WTC11 (cell line): ENCODE measurements around the gene NCBP3. TPM values are rescaled to one million over a fixed set of nuclear protein-coding genes. Genes with fewer than 3 reads are reported as not detected.

Source experiments
- ATAC-seq: fragments of 200-7000 bp; cut with Tn5 transposase; 2 replicates; pipeline ENCODE4 v1.10.0; 2021; ENCODE audit warnings: mild to moderate bottlenecking, moderate library complexity
- CTCF ChIA-PET: fragments of 300-600 bp; sonication (Branson Sonifier 250); formaldehyde crosslinking; loops from one replicate; lab custom pipeline; 2021; ENCODE audit warnings: antibody characterized with exemption; lab: Charles Lee
- POLR2A ChIA-PET: fragments of 350-600 bp; sonication (Branson Sonifier 250); formaldehyde crosslinking; loops from one replicate; lab custom pipeline; 2021; ENCODE audit warnings: antibody characterized with exemption; lab: Charles Lee
- DNase-seq: peaks from one replicate; pipeline ENCODE4 v3.0.0; 2021; ENCODE audit warnings: low spot score
- H3K27ac Mint-ChIP-seq: 2 replicates; pipeline ENCODE4 v1.8.0; 2021; ENCODE audit warnings: mixed read lengths
- H3K27me3 Mint-ChIP-seq: 2 replicates; pipeline ENCODE4 v1.8.0; 2021; ENCODE audit warnings: low read depth, mild to moderate bottlenecking, moderate library complexity, mixed read lengths
- H3K36me3 Mint-ChIP-seq: 2 replicates; pipeline ENCODE4 v1.8.0; 2021; ENCODE audit warnings: mixed read lengths
- H3K4me1 Mint-ChIP-seq: 2 replicates; pipeline ENCODE4 v1.8.0; 2022; ENCODE audit warnings: mixed read lengths
- H3K4me3 Mint-ChIP-seq: 2 replicates; pipeline ENCODE4 v1.8.0; 2021; ENCODE audit warnings: mild to moderate bottlenecking, moderate library complexity, mixed read lengths
- H3K9me3 Mint-ChIP-seq: 2 replicates; pipeline ENCODE4 v1.8.0; 2021; ENCODE audit warnings: mixed read lengths
- E2F1 ChIP-seq: sonication (generic); formaldehyde crosslinking; IDR thresholded peaks from 2 replicates; pipeline ENCODE4 v1.8.0; 2022; ENCODE audit warnings: mild to moderate bottlenecking, missing genetic modification reagents
- FOXJ3 ChIP-seq: sonication (generic); formaldehyde crosslinking; IDR thresholded peaks from 2 replicates; pipeline ENCODE4 v1.9.0; 2021; ENCODE audit warnings: missing genetic modification reagents, mild to moderate bottlenecking, borderline replicate concordance
- FOXP1 ChIP-seq: sonication (generic); formaldehyde crosslinking; IDR thresholded peaks from 2 replicates; pipeline ENCODE4 v1.8.0; 2022; ENCODE audit warnings: missing genetic modification reagents, mild to moderate bottlenecking, moderate library complexity, borderline replicate concordance
- FOXP4 ChIP-seq: sonication (generic); formaldehyde crosslinking; IDR thresholded peaks from 2 replicates; pipeline ENCODE4 v1.8.0; 2022; ENCODE audit warnings: mild to moderate bottlenecking, missing genetic modification reagents
- HMGA2 ChIP-seq: fragments of 250-450 bp; sonication (Bioruptor Pico); IDR thresholded peaks from 2 replicates; pipeline ENCODE4 v1.4.0; 2021; ENCODE audit warnings: mild to moderate bottlenecking, moderate library complexity
- NFE2L1 ChIP-seq: sonication (generic); formaldehyde crosslinking; IDR thresholded peaks from 2 replicates; pipeline ENCODE4 v1.8.1; 2023; ENCODE audit warnings: missing genetic modification reagents
- NR3C1 ChIP-seq: sonication (generic); formaldehyde crosslinking; conservative IDR thresholded peaks from 2 replicates; pipeline ENCODE4 v1.8.1; 2023; ENCODE audit warnings: low read depth, mild to moderate bottlenecking, missing genetic modification reagents
- OVOL2 ChIP-seq: fragments of 250-450 bp; sonication (Bioruptor Pico); IDR thresholded peaks from 2 replicates; pipeline ENCODE4 v1.9.0; 2021; ENCODE audit warnings: mild to moderate bottlenecking, borderline replicate concordance
- TEAD4 ChIP-seq: sonication (generic); formaldehyde crosslinking; IDR thresholded peaks from 2 replicates; pipeline ENCODE4 v1.8.0; 2022; ENCODE audit warnings: mild to moderate bottlenecking, missing genetic modification reagents
- TP53 ChIP-seq: sonication (generic); formaldehyde crosslinking; IDR thresholded peaks from 2 replicates; pipeline ENCODE4 v1.8.1; 2023; ENCODE audit warnings: mild to moderate bottlenecking, missing genetic modification reagents
- ZBTB21 ChIP-seq: sonication (generic); formaldehyde crosslinking; IDR thresholded peaks from 2 replicates; pipeline ENCODE4 v1.8.1; 2023; ENCODE audit warnings: mild to moderate bottlenecking, missing genetic modification reagents, borderline replicate concordance
- ZNF121 ChIP-seq: sonication (generic); formaldehyde crosslinking; IDR thresholded peaks from 2 replicates; pipeline ENCODE4 v1.8.0; 2023; ENCODE audit warnings: missing genetic modification reagents
- ZNF219 ChIP-seq: sonication (generic); formaldehyde crosslinking; IDR thresholded peaks from 2 replicates; pipeline ENCODE4 v1.8.0; 2023; ENCODE audit warnings: missing genetic modification reagents, mild to moderate bottlenecking, borderline replicate concordance
- ZNF281 ChIP-seq: sonication (generic); formaldehyde crosslinking; IDR thresholded peaks from 2 replicates; pipeline ENCODE4 v1.8.0; 2023; ENCODE audit warnings: mild to moderate bottlenecking, missing genetic modification reagents
- ZNF396 ChIP-seq: fragments of 250-450 bp; sonication (Bioruptor Pico); IDR thresholded peaks from 2 replicates; pipeline ENCODE4 v1.8.0; 2021; ENCODE audit warnings: mild to moderate bottlenecking, moderate library complexity, borderline replicate concordance
- ZNF416 ChIP-seq: fragments of 250-450 bp; sonication (Bioruptor Pico); IDR thresholded peaks from 2 replicates; pipeline ENCODE4 v1.9.0; 2021; ENCODE audit warnings: mild to moderate bottlenecking, inconsistent platforms
- ZNF671 ChIP-seq: fragments of 250-450 bp; sonication (Bioruptor Pico); IDR thresholded peaks from 2 replicates; pipeline ENCODE4 v1.8.0; 2021; ENCODE audit warnings: mild to moderate bottlenecking
- total RNA-seq: library from RNA; stranded (reverse); gene quantifications from 3 replicates; pipeline ENCODE4 v1.2.3, GENCODE V29; 2021
- TF ChIP-seq, protein P1 (sequence below): sonication (generic); formaldehyde crosslinking; IDR thresholded peaks from 2 replicates; pipeline ENCODE4 v1.8.0; 2022; ENCODE audit warnings: mild to moderate bottlenecking, missing genetic modification reagents
- TF ChIP-seq, protein P2 (sequence below): fragments of 250-450 bp; sonication (Bioruptor Pico); conservative IDR thresholded peaks from 2 replicates; pipeline ENCODE4 v1.9.0; 2021; ENCODE audit warnings: mild to moderate bottlenecking

NCBP3 gene
- total RNA-seq, 1 experiment from 2014 or later = 48.7 TPM

- no peak for TF ChIP-seq ZNF671 (CRISPR knock-in tag)
- no peak for TF ChIP-seq OVOL2 (CRISPR knock-in tag)
- TF ChIP-seq NR3C1 (CRISPR knock-in tag) = no peak
- TF ChIP-seq, protein P1, sequence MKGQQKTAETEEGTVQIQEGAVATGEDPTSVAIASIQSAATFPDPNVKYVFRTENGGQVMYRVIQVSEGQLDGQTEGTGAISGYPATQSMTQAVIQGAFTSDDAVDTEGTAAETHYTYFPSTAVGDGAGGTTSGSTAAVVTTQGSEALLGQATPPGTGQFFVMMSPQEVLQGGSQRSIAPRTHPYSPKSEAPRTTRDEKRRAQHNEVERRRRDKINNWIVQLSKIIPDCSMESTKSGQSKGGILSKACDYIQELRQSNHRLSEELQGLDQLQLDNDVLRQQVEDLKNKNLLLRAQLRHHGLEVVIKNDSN (CRISPR knock-in tag) = no peak
- no peak for TF ChIP-seq HMGA2 (CRISPR knock-in tag)
- TF ChIP-seq E2F1 (CRISPR knock-in tag) = no peak
- TF ChIP-seq FOXP4 = no peak
- no peak for TF ChIP-seq ZNF281
- no peak for TF ChIP-seq ZNF416
- no peak for TF ChIP-seq ZNF396 (CRISPR knock-in tag)
- no peak for TF ChIP-seq TP53
- TF ChIP-seq, protein P2, sequence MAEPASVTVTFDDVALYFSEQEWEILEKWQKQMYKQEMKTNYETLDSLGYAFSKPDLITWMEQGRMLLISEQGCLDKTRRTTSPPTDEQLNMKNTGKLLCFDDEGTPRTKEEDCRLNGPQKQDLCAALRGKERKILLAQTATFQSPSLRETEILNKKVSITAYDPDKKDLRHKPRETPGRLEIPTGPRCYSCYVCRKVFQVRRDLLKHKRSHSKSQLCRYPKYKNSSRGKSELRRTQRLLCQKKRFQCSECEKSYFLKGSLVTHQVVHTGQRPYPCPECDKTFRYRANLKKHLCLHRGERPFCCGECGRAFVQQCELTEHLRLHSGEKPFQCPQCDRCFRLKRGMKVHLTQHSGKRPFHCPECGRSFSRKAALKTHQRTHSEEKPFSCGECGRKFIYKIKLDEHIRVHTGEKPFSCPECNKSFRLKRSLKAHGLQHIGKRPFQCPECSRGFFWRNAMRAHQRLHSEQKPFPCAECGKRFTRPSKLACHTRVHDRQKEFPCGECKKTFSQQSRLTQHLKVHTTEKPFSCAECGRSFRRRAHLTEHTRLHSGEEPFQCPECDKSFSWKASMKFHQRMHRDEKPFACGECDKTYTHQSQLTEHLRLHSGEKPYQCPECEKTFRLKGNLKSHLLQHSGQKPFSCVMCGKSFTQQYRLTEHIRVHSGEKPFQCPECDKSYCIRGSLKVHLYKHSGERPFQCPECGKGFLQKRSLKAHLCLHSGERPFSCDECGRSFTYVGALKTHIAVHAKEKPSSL (CRISPR knock-in tag) = no peak
- TF ChIP-seq ZNF219 (CRISPR knock-in tag) = no peak
- no peak for TF ChIP-seq FOXJ3 (CRISPR knock-in tag)
- TF ChIP-seq ZBTB21 (CRISPR knock-in tag) = no peak
- no peak for TF ChIP-seq TEAD4 (CRISPR knock-in tag)
- TF ChIP-seq, all 79 proteins: peak for 0
- H3K4me3 Mint-ChIP-seq = no peak overlapping the region
- peaks cover 26% of the 10 kb centered on the region for H3K4me1 Mint-ChIP-seq
- DNase-seq (no peak), ATAC-seq (no peak)
- H3K9me3 Mint-ChIP-seq = no peaks in the 10 kb centered on the region
- H3K27ac Mint-ChIP-seq = peak overlapping the region; percentile 48; the same call in 1 of the 2 replicates
- ChIA-PET CTCF (interaction anchor here (1.0 to 1.5 kb wide), 3 partner anchors 27 to 150 kb away, joined by 3 to 4 read pairs (median 3); partner anchors contain the start of gene NCBP3), POLR2A (interaction anchor here (0.5 kb wide), 1 partner anchor 731 kb away, joined by 3 read pairs; no protein-coding TSS in a partner anchor)
- H3K36me3 Mint-ChIP-seq = 0 out of 2 replicates have a peak, but pooled peaks cover 5% of the 10 kb centered on the region
- H3K27me3 Mint-ChIP-seq = peaks cover 5% of the 10 kb centered on the region; the same call in 1 of the 2 replicates
Observed at GRCh38 chr17:3887394-3887793, 41.3 kb upstream of the NCBP3 start.

DNA sequence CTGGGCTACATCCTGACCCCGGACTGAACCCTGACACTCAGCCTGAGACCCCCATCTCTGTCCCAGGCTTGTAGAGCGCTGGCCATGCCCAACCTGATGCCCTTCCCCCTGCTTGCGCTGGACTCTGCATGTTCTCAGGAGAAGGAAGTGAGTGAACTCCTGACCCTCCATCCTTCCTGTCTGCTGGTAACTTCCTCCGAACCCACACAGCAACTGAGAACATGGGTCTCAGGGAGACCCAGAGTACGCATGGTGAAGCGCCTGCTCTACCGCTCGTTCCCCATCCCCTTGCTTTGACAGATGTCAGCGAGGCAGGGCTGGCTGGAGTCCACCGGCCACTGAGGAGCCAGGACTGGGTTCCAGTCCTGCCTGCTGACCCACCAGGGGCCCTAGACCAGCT, 40.7 kb upstream of the NCBP3 start:
- H3K4me3 Mint-ChIP-seq = no peak overlapping the region
- TF ChIP-seq ZNF281 (no peak), FOXJ3 (CRISPR knock-in tag) (no peak), NFE2L1 (CRISPR knock-in tag) (no peak), ZNF121 (CRISPR knock-in tag) (no peak), FOXP1 (CRISPR knock-in tag) (no peak), OVOL2 (CRISPR knock-in tag) (no peak)
- no peaks in the 10 kb centered on the region for H3K9me3 Mint-ChIP-seq
- no peak overlapping the region for H3K27ac Mint-ChIP-seq
- ATAC-seq (no peak), DNase-seq (no peak)
- peaks cover 5% of the 10 kb centered on the region; the same call in 1 of the 2 replicates for H3K27me3 Mint-ChIP-seq
- POLR2A ChIA-PET = no interaction called here
- CTCF ChIA-PET = interaction anchor here (1.0 to 1.5 kb wide), 2 partner anchors 27 to 149 kb away, joined by 3 read pairs; no protein-coding TSS in a partner anchor
- H3K36me3 Mint-ChIP-seq = 0 out of 2 replicates have a peak, but pooled peaks cover 5% of the 10 kb centered on the region
- peaks cover 25% of the 10 kb centered on the region for H3K4me1 Mint-ChIP-seq
